SH-SY5Y (cell line): Measurements from ENCODE around the gene FAM170B.

ENCODE experiments used
- GATA2 ChIP-seq: IDR thresholded peaks from 2 replicates; pipeline ENCODE4 v1.6.1; 2011; ENCODE audit warnings: mild to moderate bottlenecking, low read depth, low read length
- GATA3 ChIP-seq: IDR thresholded peaks from 2 replicates; pipeline ENCODE4 v1.6.1; 2011; ENCODE audit warnings: low read depth, mild to moderate bottlenecking, low read length, moderate library complexity

- TF ChIP-seq GATA2 (no peak), GATA3 (no peak)
Observed at GRCh38 chr10:49110684-49111319, 23.0 kb downstream of the FAM170B start.
